Keratinocyte (primary cell): ENCODE results near the gene SAMD4A.

Experiments
- CTCF ChIP-seq, 3 experiments: IDR thresholded peaks in 1 of 3; conservative IDR thresholded peaks in 1 of 3; optimal IDR thresholded peaks in 1 of 3; 2 replicates in 2 of 3; 3 replicates in 1 of 3; pipeline versions ENCODE3 to v1.5.1; 2011; ENCODE audit warnings: low read length in 3 of 3, mild to moderate bottlenecking in 3 of 3, moderate library complexity in 2 of 3, control low read depth in 1 of 3, inconsistent platforms in 1 of 3; ENCODE audit not compliant: insufficient read depth in 2 of 3; ENCODE audit errors: extremely low read depth in 1 of 3
- EZH2 ChIP-seq: IDR thresholded peaks from one replicate; pipeline ENCODE4 v1.6.1; 2012; ENCODE audit warnings: inconsistent platforms, mild to moderate bottlenecking, low read length, moderate library complexity

GRCh38 chr14:54639611-54640010 is 72.7 kb downstream of the SAMD4A start:
- TF ChIP-seq CTCF (optimal IDR thresholded peaks at IDR 0.05 in 1 of 3, IDR thresholded peaks at IDR 0.05 in 1 of 3, conservative IDR thresholded peaks at IDR 0.05 in 1 of 3; ENCODE audit: extremely low read depth in 1 of 3, insufficient read depth in 2 of 3, low read length in 3 of 3) (no peak), EZH2 (no peak)
